K562 (cell line): ENCODE data around the gene OLFML2A. TPM values are rescaled to one million over a fixed set of nuclear protein-coding genes. Genes with fewer than 3 reads are reported as not detected.
A peak's percentile ranks its signal among the peaks of the same experiment; 100 is the strongest.

Experiments
- ARNT ChIP-seq, 2 experiments: fragments of 450-650 bp; IDR thresholded peaks; 2 replicates each; pipeline ENCODE4 v1.6.1; 2016; ENCODE audit warnings: mild to moderate bottlenecking in 1 of 2
- CEBPZ ChIP-seq: fragments of 150-350 bp; IDR thresholded peaks from 2 replicates; pipeline ENCODE4 v1.6.1; 2014; ENCODE audit warnings: low read depth, mild to moderate bottlenecking, low read length, borderline replicate concordance
- GMEB1 ChIP-seq: fragments of 250-450 bp; sonication (Bioruptor Pico); IDR thresholded peaks from 2 replicates; pipeline ENCODE4 v1.4.0; 2020; ENCODE audit warnings: mild to moderate bottlenecking
- LARP7 ChIP-seq: fragments of 450-650 bp; IDR thresholded peaks from 2 replicates; pipeline ENCODE4 v1.6.1; 2016
- OTX1 ChIP-seq: fragments of 450-650 bp; formaldehyde crosslinking; IDR thresholded peaks from 2 replicates; pipeline ENCODE4 v1.4.0; 2022; ENCODE audit warnings: mild to moderate bottlenecking
- SAP30 ChIP-seq: fragments of 200-600 bp; sonication (generic); IDR thresholded peaks from 2 replicates; pipeline ENCODE4 v1.6.1; 2012; ENCODE audit warnings: borderline replicate concordance, low read depth, mild to moderate bottlenecking, moderate library complexity, low read length, control low read depth, inconsistent platforms; ENCODE audit not compliant: insufficient read depth, poor library complexity, severe bottlenecking
- SNIP1 ChIP-seq: fragments of 450-650 bp; IDR thresholded peaks from 2 replicates; pipeline ENCODE4 v1.7.1; 2017; ENCODE audit warnings: low read depth, mild to moderate bottlenecking
- SNRNP70 ChIP-seq: fragments of 200-400 bp; formaldehyde crosslinking; optimal IDR thresholded peaks from 2 replicates; pipeline ENCODE3; 2017; ENCODE audit warnings: low read depth, low read length
- SP2 ChIP-seq: IDR thresholded peaks from 2 replicates; pipeline ENCODE4 v1.6.1; 2011; ENCODE audit warnings: mild to moderate bottlenecking, low read depth, low read length, moderate library complexity; ENCODE audit not compliant: poor library complexity, severe bottlenecking; ENCODE audit errors: extremely low read depth
- ZBTB8A ChIP-seq: fragments of 450-650 bp; IDR thresholded peaks from 2 replicates; pipeline ENCODE4 v1.6.1; 2018; ENCODE audit warnings: mild to moderate bottlenecking, moderate library complexity; ENCODE audit not compliant: partially characterized antibody
- ZNF12 ChIP-seq: sonication (generic); formaldehyde crosslinking; IDR thresholded peaks from 2 replicates; pipeline ENCODE4 v1.4.0; 2020; ENCODE audit warnings: mild to moderate bottlenecking, missing genetic modification reagents
- ZNF224 ChIP-seq: sonication (generic); formaldehyde crosslinking; IDR thresholded peaks from 2 replicates; pipeline ENCODE4 v1.8.0; 2022; ENCODE audit warnings: mild to moderate bottlenecking, missing genetic modification reagents
- polyA plus RNA-seq, 8 experiments: library from polyadenylated mRNA; depleted of rRNA in 4 of 8; stranded (reverse) in 5 of 8; unstranded in 3 of 8; fragments of >200 nt; fragmentation: Nextera tagmentation in 2 of 8; fragmentation: Illumina TruSeq in 1 of 8; extraction: Ambion mirVana in 2 of 8; extraction: Trizol in 1 of 8; gene quantifications; 2 replicates each; pipeline versions ENCODE4 v1.2.1 to v1.2.3, GENCODE V29; 2011 to 2014; ENCODE audit warnings: inconsistent platforms in 1 of 8, missing spikeins in 1 of 8
- total RNA-seq, 7 experiments: library from RNA; depleted of rRNA in 6 of 7; stranded (reverse); fragments of >200 nt in 6 of 7; fragmentation: Illumina TruSeq in 2 of 7; extraction: Trizol in 2 of 7; gene quantifications; 2 replicates each; pipeline versions ENCODE4 v1.2.1 to v1.2.3, GENCODE V29; 2011 to 2021; ENCODE audit warnings: low replicate concordance in 1 of 7
- TF ChIP-seq, protein P1 (sequence below), 2 experiments: fragments of 450-650 bp; IDR thresholded peaks; 2 replicates each; pipeline ENCODE4 v1.6.1; 2018; ENCODE audit warnings: mild to moderate bottlenecking in 2 of 2, low read depth in 1 of 2; ENCODE audit not compliant: partially characterized antibody in 2 of 2
- TF ChIP-seq, protein P2 (sequence below): fragments of 450-650 bp; IDR thresholded peaks from 2 replicates; pipeline ENCODE4 v1.7.0; 2016; ENCODE audit warnings: borderline replicate concordance

The OLFML2A gene
- total and polyA plus RNA-seq, 9 of the 15 experiments (the other 6 are each of a cell fraction or from before 2014, with no cell fraction given): 0.16 TPM; not detected in 8

DNA sequence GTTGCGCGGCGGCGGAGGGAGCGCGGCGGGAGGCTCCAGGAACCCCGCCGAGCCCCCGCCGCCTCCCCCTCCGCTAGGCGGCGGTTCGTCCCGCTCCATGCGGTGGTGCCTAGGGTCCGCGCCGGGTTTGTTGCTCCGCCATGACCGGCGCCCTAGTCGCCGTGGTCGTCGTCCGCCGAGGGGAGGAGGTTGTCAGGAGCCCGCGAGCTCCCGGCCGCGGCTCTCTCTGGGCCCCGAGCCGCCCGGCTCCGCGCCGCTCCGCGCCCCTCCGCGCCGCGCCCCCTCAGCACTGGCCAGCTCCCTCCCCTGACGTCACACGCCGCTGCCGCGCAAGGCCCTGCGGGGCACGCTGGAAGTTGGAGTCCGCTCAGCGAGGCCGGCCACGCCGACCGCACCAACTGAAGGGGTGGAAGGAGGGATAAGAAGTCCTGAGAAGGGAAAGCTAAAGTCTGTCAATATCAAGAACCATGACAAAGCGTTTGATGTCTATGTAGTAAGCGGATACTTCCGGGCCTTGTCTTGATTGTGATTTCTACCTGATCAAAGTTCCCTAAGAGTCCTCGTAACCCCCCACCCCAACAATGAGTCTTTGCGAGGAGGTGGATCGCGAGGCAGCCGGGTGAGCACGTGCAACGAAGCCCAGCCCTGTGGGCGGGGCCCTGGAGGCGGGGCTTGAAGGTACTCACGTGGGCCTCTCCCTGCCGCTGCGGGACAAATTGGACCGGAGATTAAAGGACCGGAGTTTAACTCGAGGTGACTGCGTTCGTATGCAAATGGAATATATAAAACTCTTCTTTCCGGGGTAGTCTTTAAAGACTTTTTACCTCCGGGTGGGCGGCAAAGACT is 5.7 kb upstream of the OLFML2A start, which contains the start of gene NR6A1 (continued):
- TF ChIP-seq, protein P1, sequence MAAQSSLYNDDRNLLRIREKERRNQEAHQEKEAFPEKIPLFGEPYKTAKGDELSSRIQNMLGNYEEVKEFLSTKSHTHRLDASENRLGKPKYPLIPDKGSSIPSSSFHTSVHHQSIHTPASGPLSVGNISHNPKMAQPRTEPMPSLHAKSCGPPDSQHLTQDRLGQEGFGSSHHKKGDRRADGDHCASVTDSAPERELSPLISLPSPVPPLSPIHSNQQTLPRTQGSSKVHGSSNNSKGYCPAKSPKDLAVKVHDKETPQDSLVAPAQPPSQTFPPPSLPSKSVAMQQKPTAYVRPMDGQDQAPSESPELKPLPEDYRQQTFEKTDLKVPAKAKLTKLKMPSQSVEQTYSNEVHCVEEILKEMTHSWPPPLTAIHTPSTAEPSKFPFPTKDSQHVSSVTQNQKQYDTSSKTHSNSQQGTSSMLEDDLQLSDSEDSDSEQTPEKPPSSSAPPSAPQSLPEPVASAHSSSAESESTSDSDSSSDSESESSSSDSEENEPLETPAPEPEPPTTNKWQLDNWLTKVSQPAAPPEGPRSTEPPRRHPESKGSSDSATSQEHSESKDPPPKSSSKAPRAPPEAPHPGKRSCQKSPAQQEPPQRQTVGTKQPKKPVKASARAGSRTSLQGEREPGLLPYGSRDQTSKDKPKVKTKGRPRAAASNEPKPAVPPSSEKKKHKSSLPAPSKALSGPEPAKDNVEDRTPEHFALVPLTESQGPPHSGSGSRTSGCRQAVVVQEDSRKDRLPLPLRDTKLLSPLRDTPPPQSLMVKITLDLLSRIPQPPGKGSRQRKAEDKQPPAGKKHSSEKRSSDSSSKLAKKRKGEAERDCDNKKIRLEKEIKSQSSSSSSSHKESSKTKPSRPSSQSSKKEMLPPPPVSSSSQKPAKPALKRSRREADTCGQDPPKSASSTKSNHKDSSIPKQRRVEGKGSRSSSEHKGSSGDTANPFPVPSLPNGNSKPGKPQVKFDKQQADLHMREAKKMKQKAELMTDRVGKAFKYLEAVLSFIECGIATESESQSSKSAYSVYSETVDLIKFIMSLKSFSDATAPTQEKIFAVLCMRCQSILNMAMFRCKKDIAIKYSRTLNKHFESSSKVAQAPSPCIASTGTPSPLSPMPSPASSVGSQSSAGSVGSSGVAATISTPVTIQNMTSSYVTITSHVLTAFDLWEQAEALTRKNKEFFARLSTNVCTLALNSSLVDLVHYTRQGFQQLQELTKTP (IDR thresholded peaks at IDR 0.05; ENCODE audit: low read depth in 1 of 2, partially characterized antibody in 2 of 2): peak; percentile 42 to 88
- TF ChIP-seq LARP7: no peak
- TF ChIP-seq ARNT (IDR thresholded peaks at IDR 0.05): peak; percentile 60 to 79; a peak in 2 of 4 replicates
- TF ChIP-seq ZNF12 (CRISPR knock-in tag): no peak
- no peak for TF ChIP-seq SP2
- no peak for TF ChIP-seq SNRNP70
- no peak for TF ChIP-seq ZNF224
- TF ChIP-seq SAP30: peak; percentile 94
- peak; percentile 55; the same call in 1 of the 2 replicates for TF ChIP-seq OTX1
- TF ChIP-seq ZBTB8A: no peak
- TF ChIP-seq CEBPZ: no peak
- TF ChIP-seq SNIP1: no peak
- peak; percentile 97 for TF ChIP-seq GMEB1 (CRISPR knock-in tag)
- TF ChIP-seq, protein P2, sequence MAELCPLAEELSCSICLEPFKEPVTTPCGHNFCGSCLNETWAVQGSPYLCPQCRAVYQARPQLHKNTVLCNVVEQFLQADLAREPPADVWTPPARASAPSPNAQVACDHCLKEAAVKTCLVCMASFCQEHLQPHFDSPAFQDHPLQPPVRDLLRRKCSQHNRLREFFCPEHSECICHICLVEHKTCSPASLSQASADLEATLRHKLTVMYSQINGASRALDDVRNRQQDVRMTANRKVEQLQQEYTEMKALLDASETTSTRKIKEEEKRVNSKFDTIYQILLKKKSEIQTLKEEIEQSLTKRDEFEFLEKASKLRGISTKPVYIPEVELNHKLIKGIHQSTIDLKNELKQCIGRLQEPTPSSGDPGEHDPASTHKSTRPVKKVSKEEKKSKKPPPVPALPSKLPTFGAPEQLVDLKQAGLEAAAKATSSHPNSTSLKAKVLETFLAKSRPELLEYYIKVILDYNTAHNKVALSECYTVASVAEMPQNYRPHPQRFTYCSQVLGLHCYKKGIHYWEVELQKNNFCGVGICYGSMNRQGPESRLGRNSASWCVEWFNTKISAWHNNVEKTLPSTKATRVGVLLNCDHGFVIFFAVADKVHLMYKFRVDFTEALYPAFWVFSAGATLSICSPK: no peak
